CD8-positive, alpha-beta memory T cell (primary cell): Measurements from ENCODE around the gene SLMAP. TPM values are rescaled to one million over a fixed set of nuclear protein-coding genes. Genes with fewer than 3 reads are reported as not detected.
"Not testable (repeated sequence)": the region's sequence is repeated elsewhere in the genome, so short reads cannot be mapped to it uniquely, and the experiment has no call there.

ENCODE experiments used
- CTCF ChIA-PET: fragments of 350-600 bp; sonication (Branson Sonifier 250); formaldehyde crosslinking; loops from one replicate; lab custom pipeline; 2021; ENCODE audit warnings: antibody characterized with exemption; lab: Charles Lee
- POLR2A ChIA-PET: fragments of 350-600 bp; sonication (Branson Sonifier 250); formaldehyde crosslinking; loops from one replicate; lab custom pipeline; 2021; ENCODE audit warnings: antibody characterized with exemption; lab: Charles Lee
- DNase-seq, 5 donors: peaks; one replicate each; pipeline versions ENCODE4 v3.0.0 to v3.0.0-alpha.2; 2020 to 2022; ENCODE audit warnings: mixed read lengths in 1 of 5
- H3K27ac ChIP-seq: one replicate; pipeline ENCODE4 v1.7.0; 2013; ENCODE audit warnings: low read depth, mild to moderate bottlenecking, low read length, moderate library complexity
- H3K27me3 ChIP-seq: 2 replicates; pipeline ENCODE4 v1.7.0; 2013; ENCODE audit warnings: low read length, mild to moderate bottlenecking; ENCODE audit not compliant: insufficient read depth, poor library complexity, severe bottlenecking
- H3K36me3 ChIP-seq: 2 replicates; pipeline ENCODE4 v1.7.0; 2013; ENCODE audit warnings: mild to moderate bottlenecking, low read length, moderate library complexity; ENCODE audit not compliant: insufficient read depth
- H3K4me1 ChIP-seq: 2 replicates; pipeline ENCODE4 v1.7.0; 2013; ENCODE audit warnings: mild to moderate bottlenecking, low read length, moderate library complexity; ENCODE audit not compliant: insufficient read depth
- H3K4me3 ChIP-seq: 2 replicates; pipeline ENCODE4 v1.7.0; 2013; ENCODE audit warnings: mild to moderate bottlenecking, low read length
- H3K9me3 ChIP-seq: 2 replicates; pipeline ENCODE4 v1.7.0; 2013; ENCODE audit warnings: mild to moderate bottlenecking, low read length
- H3K27ac Mint-ChIP-seq, 8 donors: one replicate each; pipeline ENCODE4 v1.8.0; 2020 to 2021; ENCODE audit warnings: mixed read lengths in 8 of 8, mild to moderate bottlenecking in 6 of 8, inconsistent platforms in 3 of 8, moderate library complexity in 3 of 8
- H3K27me3 Mint-ChIP-seq, 2 donors: one replicate each; pipeline ENCODE4 v1.8.0; 2020 to 2021; ENCODE audit warnings: mixed read lengths in 2 of 2, mild to moderate bottlenecking in 1 of 2, moderate library complexity in 1 of 2
- H3K36me3 Mint-ChIP-seq, 3 donors: one replicate each; pipeline ENCODE4 v1.8.0; 2020 to 2021; ENCODE audit warnings: mixed read lengths in 3 of 3, inconsistent platforms in 1 of 3, mild to moderate bottlenecking in 1 of 3
- H3K4me1 Mint-ChIP-seq, 3 donors: one replicate each; pipeline ENCODE4 v1.8.0; 2020 to 2021; ENCODE audit warnings: mixed read lengths in 3 of 3, inconsistent platforms in 1 of 3, mild to moderate bottlenecking in 1 of 3
- H3K4me3 Mint-ChIP-seq, 7 donors: one replicate each; pipeline ENCODE4 v1.8.0; 2020 to 2021; ENCODE audit warnings: mixed read lengths in 7 of 7, mild to moderate bottlenecking in 6 of 7, moderate library complexity in 4 of 7, inconsistent platforms in 2 of 7
- H3K9me3 Mint-ChIP-seq, 5 donors: one replicate each; pipeline ENCODE4 v1.8.0; 2020 to 2022; ENCODE audit warnings: mixed read lengths in 5 of 5, mild to moderate bottlenecking in 3 of 5, moderate library complexity in 2 of 5, inconsistent platforms in 1 of 5
- polyA plus RNA-seq: library from polyadenylated mRNA; unstranded; fragments of 300-500 nt; fragmentation: Illumina TruSeq; gene quantifications from one replicate; pipeline ENCODE4 v1.2.3, GENCODE V29; 2021
- total RNA-seq, 2 experiments: library from RNA; stranded (reverse); gene quantifications; one replicate each; pipeline ENCODE4 v1.2.3, GENCODE V29; 2021

The SLMAP gene
- total and polyA plus RNA-seq, 3 experiments from 2014 or later = 26.7 to 57.8 (median 55.8) TPM

- no peaks in the 10 kb centered on the region for H3K9me3 Mint-ChIP-seq
- H3K4me3 Mint-ChIP-seq = peak overlapping the region; percentile 12 to 79 (median 69)
- ChIA-PET CTCF (no interaction called here), POLR2A (no interaction called here)
- peak in 2 of 5 donors; percentile 1 to 6 for DNase-seq
- no peak overlapping the region for H3K27ac ChIP-seq
- H3K4me3 ChIP-seq = peak overlapping the region; percentile 21
- peak overlapping the region; percentile 16 to 88 (median 65) for H3K27ac Mint-ChIP-seq
- peaks cover 26% of the 10 kb centered on the region for H3K4me1 ChIP-seq
- no peaks in the 10 kb centered on the region for H3K27me3 ChIP-seq
- H3K9me3 ChIP-seq = no peaks in the 10 kb centered on the region
- H3K27me3 Mint-ChIP-seq = no peaks in the 10 kb centered on the region
- H3K36me3 Mint-ChIP-seq = no peaks in the 10 kb centered on the region
- H3K4me1 Mint-ChIP-seq = peaks cover 67 to 82% (median 80%) of the 10 kb centered on the region in 3 donors
- H3K36me3 ChIP-seq = no peaks in the 10 kb centered on the region
These were observed 47.6 kb downstream of the SLMAP start for GRCh38 chr3:57803647-57804081.

GRCh38 chr3:57805266-57805665, 49.2 kb downstream of the SLMAP start:
- ChIA-PET CTCF (no interaction called here), POLR2A (no interaction called here)
- Mint-ChIP-seq H3K27ac (peak overlapping the region in 5 of 8 donors; percentile 4 to 70 (median 11)), H3K27me3 (no peaks in the 10 kb centered on the region), H3K36me3 (no peaks in the 10 kb centered on the region), H3K4me3 (no peak overlapping the region), H3K9me3 (no peaks in the 10 kb centered on the region), H3K4me1 (peaks cover 71 to 81% (median 74%) of the 10 kb centered on the region in 3 donors)
- Histone ChIP-seq H3K4me1 (peaks cover 26% of the 10 kb centered on the region), H3K27me3 (no peaks in the 10 kb centered on the region), H3K36me3 (no peaks in the 10 kb centered on the region), H3K27ac (no peak overlapping the region), H3K4me3 (no peak overlapping the region), H3K9me3 (no peaks in the 10 kb centered on the region)
- no peak for DNase-seq

DNA sequence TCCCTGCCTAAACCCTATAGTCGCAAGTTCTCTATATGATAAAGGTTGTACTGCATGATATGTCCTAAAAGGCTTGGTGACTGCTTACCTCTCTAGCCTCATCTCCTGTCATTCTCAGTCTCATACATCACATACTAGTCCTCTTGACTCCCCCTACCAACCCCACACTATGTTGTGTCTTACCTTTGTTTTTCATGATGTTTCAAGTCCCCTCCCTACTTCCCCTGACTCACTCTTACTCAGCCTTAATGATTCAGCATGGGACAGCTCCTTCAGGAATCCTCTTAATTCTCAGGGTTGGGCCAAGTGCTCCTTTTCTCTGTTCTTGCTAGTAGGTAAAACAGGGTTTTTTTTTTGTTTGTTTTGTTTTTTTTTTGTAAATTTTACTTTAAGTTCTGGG, 49.6 kb downstream of the SLMAP start:
- Histone ChIP-seq H3K27me3 (no peaks in the 10 kb centered on the region), H3K27ac (no peak overlapping the region), H3K4me3 (no peak overlapping the region), H3K9me3 (no peaks in the 10 kb centered on the region), H3K4me1 (peaks cover 26% of the 10 kb centered on the region), H3K36me3 (no peaks in the 10 kb centered on the region)
- ChIA-PET CTCF (no interaction called here), POLR2A (no interaction called here)
- DNase-seq = no peak
- H3K27ac Mint-ChIP-seq = peak overlapping the region in 4 of 8 donors; percentile 4 to 11 (median 6)
- H3K36me3 Mint-ChIP-seq = peaks cover 0 to 2% (median 0%) of the 10 kb centered on the region in 3 donors
- no peak overlapping the region for H3K4me3 Mint-ChIP-seq
- H3K4me1 Mint-ChIP-seq = peaks cover 70 to 80% (median 73%) of the 10 kb centered on the region in 3 donors
- no peaks in the 10 kb centered on the region for H3K27me3 Mint-ChIP-seq
- no peaks in the 10 kb centered on the region for H3K9me3 Mint-ChIP-seq

DNA sequence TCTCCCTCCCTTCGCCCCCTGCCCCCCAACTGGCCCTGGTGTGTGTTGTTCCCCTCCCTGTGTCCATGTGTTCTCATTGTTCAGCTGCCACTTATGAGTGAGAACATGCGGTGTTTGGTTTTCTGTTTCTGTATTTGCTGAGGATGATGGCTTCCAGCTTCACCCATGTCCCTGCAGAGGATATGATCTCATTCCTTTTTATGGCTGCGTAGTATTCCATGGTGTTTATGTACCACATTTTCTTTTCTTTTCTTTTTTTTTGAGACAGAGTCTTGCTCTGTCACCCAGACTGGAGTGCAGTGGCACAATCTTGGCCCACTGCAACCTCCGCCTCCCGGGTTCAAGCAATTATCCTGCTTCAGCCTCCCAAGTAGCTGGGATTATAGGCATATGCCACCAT, 50.1 kb downstream of the SLMAP start:
- H3K9me3 Mint-ChIP-seq, CTCF ChIA-PET, DNase-seq, H3K36me3 ChIP-seq, H3K27ac ChIP-seq, H3K27me3 ChIP-seq, H3K36me3 Mint-ChIP-seq, H3K27me3 Mint-ChIP-seq, H3K9me3 ChIP-seq, H3K4me3 Mint-ChIP-seq, POLR2A ChIA-PET, H3K4me3 ChIP-seq: not testable (repeated sequence)
- Mint-ChIP-seq H3K27ac (peak overlapping the region in 2 of 8 donors; percentile 29 to 64), H3K4me1 (peaks cover 71 to 82% (median 73%) of the 10 kb centered on the region in 3 donors)
- H3K4me1 ChIP-seq = peaks cover 26% of the 10 kb centered on the region

DNA sequence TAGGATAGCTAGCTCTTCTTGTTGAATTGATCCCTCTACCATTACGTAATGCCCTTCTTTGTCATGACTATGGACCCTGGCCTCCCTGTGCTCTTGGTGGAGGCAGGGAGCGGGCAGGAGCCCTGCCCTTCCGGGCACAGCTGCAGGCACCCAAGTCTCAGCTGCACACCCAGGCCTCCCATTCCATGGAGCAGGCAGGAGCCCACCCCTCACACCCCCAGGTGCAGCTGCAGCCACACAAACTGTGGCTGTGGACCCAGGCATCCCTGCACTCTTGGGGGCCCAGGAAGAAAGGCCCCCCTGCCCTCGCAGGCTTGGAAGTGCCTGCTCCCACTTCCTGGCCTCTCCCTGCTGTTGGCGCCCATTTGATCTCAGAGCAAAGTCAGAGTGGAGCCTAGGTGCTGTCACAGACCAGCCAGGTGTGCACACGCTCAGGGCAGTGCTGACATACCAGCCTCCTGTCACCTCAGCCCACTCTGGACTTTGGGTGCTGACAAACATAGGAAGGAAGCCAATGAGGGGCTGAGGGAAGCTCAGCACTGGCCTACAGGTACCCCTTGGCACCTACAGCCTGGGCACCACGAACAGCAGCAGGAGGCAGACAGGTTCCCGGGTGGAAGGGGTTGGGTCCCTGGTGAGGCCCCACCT, 53.0 kb downstream of the SLMAP start:
- Mint-ChIP-seq H3K27ac (peak overlapping the region in 1 of 8 donors; percentile 76), H3K4me3 (peak overlapping the region in 1 of 7 donors; percentile 24), H3K27me3 (no peaks in the 10 kb centered on the region), H3K36me3 (peaks cover 0 to 5% (median 2%) of the 10 kb centered on the region in 3 donors), H3K9me3 (peaks cover 0 to 5% (median 0%) of the 10 kb centered on the region in 5 donors), H3K4me1 (peaks cover 56 to 65% (median 63%) of the 10 kb centered on the region in 3 donors)
- ChIA-PET CTCF (no interaction called here), POLR2A (no interaction called here)
- Histone ChIP-seq H3K27me3 (no peaks in the 10 kb centered on the region), H3K9me3 (no peaks in the 10 kb centered on the region), H3K4me1 (peaks cover 18% of the 10 kb centered on the region), H3K27ac (no peak overlapping the region), H3K4me3 (no peak overlapping the region), H3K36me3 (no peaks in the 10 kb centered on the region)
- DNase-seq = no peak

DNA sequence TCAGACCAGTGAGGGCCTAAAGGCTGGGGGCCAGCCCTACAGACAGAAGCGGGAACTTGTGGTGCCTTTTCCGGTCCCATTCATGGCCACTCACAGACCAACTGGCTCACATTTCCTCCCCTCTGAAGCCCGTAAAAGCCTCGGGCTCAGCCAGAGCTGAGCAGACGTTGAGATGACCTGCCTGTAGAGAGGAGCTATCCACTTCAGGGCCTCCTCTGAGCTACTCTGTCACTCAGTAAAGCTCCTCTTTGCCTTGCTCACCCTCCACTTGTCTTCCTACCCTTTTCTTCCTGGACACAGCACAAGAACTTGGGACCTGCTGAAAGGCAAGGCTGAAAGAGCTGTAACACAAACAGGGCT, 53.5 kb downstream of the SLMAP start:
- Histone ChIP-seq H3K9me3 (no peaks in the 10 kb centered on the region), H3K4me1 (peaks cover 18% of the 10 kb centered on the region), H3K27ac (no peak overlapping the region), H3K36me3 (no peaks in the 10 kb centered on the region), H3K4me3 (no peak overlapping the region), H3K27me3 (no peaks in the 10 kb centered on the region)
- CTCF ChIA-PET = no interaction called here
- Mint-ChIP-seq H3K36me3 (peaks cover 0 to 5% (median 2%) of the 10 kb centered on the region in 3 donors), H3K4me1 (peaks cover 59 to 65% (median 63%) of the 10 kb centered on the region in 3 donors), H3K9me3 (peaks cover 0 to 5% (median 0%) of the 10 kb centered on the region in 5 donors), H3K27ac (no peak overlapping the region), H3K27me3 (no peaks in the 10 kb centered on the region), H3K4me3 (no peak overlapping the region)
- POLR2A ChIA-PET = no interaction called here
- no peak for DNase-seq

GRCh38 chr3:57810048-57810447, 53.9 kb downstream of the SLMAP start:
- Mint-ChIP-seq H3K4me1 (peaks cover 59 to 65% (median 63%) of the 10 kb centered on the region in 3 donors), H3K27ac (no peak overlapping the region), H3K27me3 (no peaks in the 10 kb centered on the region), H3K4me3 (no peak overlapping the region), H3K36me3 (peaks cover 0 to 5% (median 2%) of the 10 kb centered on the region in 3 donors), H3K9me3 (peaks cover 0 to 5% (median 0%) of the 10 kb centered on the region in 5 donors)
- ChIA-PET CTCF (no interaction called here), POLR2A (no interaction called here)
- DNase-seq = no peak
- peaks cover 18% of the 10 kb centered on the region for H3K4me1 ChIP-seq
- no peaks in the 10 kb centered on the region for H3K27me3 ChIP-seq
- H3K27ac ChIP-seq = no peak overlapping the region
- no peak overlapping the region for H3K4me3 ChIP-seq
- no peaks in the 10 kb centered on the region for H3K9me3 ChIP-seq
- no peaks in the 10 kb centered on the region for H3K36me3 ChIP-seq

- POLR2A ChIA-PET = interaction anchor here (0.6 kb wide), 1 partner anchor 42 kb away, joined by 3 read pairs; no protein-coding TSS in a partner anchor
- Histone ChIP-seq H3K27ac (no peak overlapping the region), H3K9me3 (no peaks in the 10 kb centered on the region), H3K36me3 (no peaks in the 10 kb centered on the region), H3K4me3 (no peak overlapping the region), H3K27me3 (no peaks in the 10 kb centered on the region), H3K4me1 (peaks cover 18% of the 10 kb centered on the region)
- peaks cover 0 to 5% (median 0%) of the 10 kb centered on the region in 5 donors for H3K9me3 Mint-ChIP-seq
- peak overlapping the region in 2 of 7 donors; percentile 61 to 64 for H3K4me3 Mint-ChIP-seq
- DNase-seq = no peak
- H3K36me3 Mint-ChIP-seq = peaks cover 0 to 5% (median 2%) of the 10 kb centered on the region in 3 donors
- no peaks in the 10 kb centered on the region for H3K27me3 Mint-ChIP-seq
- CTCF ChIA-PET = no interaction called here
- peaks cover 58 to 62% (median 60%) of the 10 kb centered on the region in 3 donors for H3K4me1 Mint-ChIP-seq
- peak overlapping the region in 1 of 8 donors; percentile 4 for H3K27ac Mint-ChIP-seq
These were observed 54.5 kb downstream of the SLMAP start for GRCh38 chr3:57810471-57811137.
